ENCODE measurements around the gene SMPD3. TPM values are rescaled to one million over a fixed set of nuclear protein-coding genes. Genes with fewer than 3 reads are reported as not detected.

SMPD3 gene
- total and polyA plus RNA-seq, 2 experiments from 2014 or later: 5.7 to 6.3 TPM

GRCh38 chr16:68403177-68403576 is 45.1 kb downstream of the SMPD3 start:
- Histone ChIP-seq H3K4me3 (no peak overlapping the region), H4K20me1 (ENCODE audit: insufficient read depth, poor library complexity, severe bottlenecking) (no peaks in the 10 kb centered on the region), H3K79me2 (no peaks in the 10 kb centered on the region), H2AFZ (no peak overlapping the region), H3K36me3 (replicated peaks; ENCODE audit: insufficient read depth, low read depth) (no peaks in the 10 kb centered on the region), H3K4me1 (ENCODE audit: insufficient read depth) (no peaks in the 10 kb centered on the region), H3K9me3 (ENCODE audit: low read depth) (no peaks in the 10 kb centered on the region), H3K27ac (no peak overlapping the region), H3K4me2 (no peak overlapping the region), H3K9me2 (replicated peaks; ENCODE audit: insufficient read depth) (no peaks in the 10 kb centered on the region), H3K27me3 (no peaks in the 10 kb centered on the region)
- TF ChIP-seq, protein P1, sequence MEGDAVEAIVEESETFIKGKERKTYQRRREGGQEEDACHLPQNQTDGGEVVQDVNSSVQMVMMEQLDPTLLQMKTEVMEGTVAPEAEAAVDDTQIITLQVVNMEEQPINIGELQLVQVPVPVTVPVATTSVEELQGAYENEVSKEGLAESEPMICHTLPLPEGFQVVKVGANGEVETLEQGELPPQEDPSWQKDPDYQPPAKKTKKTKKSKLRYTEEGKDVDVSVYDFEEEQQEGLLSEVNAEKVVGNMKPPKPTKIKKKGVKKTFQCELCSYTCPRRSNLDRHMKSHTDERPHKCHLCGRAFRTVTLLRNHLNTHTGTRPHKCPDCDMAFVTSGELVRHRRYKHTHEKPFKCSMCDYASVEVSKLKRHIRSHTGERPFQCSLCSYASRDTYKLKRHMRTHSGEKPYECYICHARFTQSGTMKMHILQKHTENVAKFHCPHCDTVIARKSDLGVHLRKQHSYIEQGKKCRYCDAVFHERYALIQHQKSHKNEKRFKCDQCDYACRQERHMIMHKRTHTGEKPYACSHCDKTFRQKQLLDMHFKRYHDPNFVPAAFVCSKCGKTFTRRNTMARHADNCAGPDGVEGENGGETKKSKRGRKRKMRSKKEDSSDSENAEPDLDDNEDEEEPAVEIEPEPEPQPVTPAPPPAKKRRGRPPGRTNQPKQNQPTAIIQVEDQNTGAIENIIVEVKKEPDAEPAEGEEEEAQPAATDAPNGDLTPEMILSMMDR (IDR thresholded peaks at IDR 0.05; ENCODE audit: poor library complexity): no peak
- TF ChIP-seq EZH2phosphoT487 (IDR thresholded peaks at IDR 0.05; ENCODE audit: low read depth, severe bottlenecking, unreplicated experiment) (no peak), EZH2 (IDR thresholded peaks at IDR 0.05; ENCODE audit: borderline replicate concordance) (no peak)
- no peak for DNase-seq (ENCODE audit: low spot score)
- WGBS (ENCODE audit: low lambda C conversion rate, missing lambda C conversion rate): 74% methylated on average over 1 of the region's 1 CpG

- TF ChIP-seq EZH2phosphoT487 (IDR thresholded peaks at IDR 0.05; ENCODE audit: low read depth, severe bottlenecking, unreplicated experiment) (no peak), EZH2 (IDR thresholded peaks at IDR 0.05; ENCODE audit: borderline replicate concordance) (no peak)
- TF ChIP-seq, protein P1 (IDR thresholded peaks at IDR 0.05; ENCODE audit: poor library complexity): no peak
- H3K9me3 ChIP-seq (ENCODE audit: low read depth): no peaks in the 10 kb centered on the region
- WGBS (ENCODE audit: low lambda C conversion rate, missing lambda C conversion rate): 90% methylated on average over 3 of the region's 3 CpGs
- H3K4me2 ChIP-seq: no peak overlapping the region
- no peaks in the 10 kb centered on the region for H4K20me1 ChIP-seq (ENCODE audit: insufficient read depth, poor library complexity, severe bottlenecking)
- H3K27me3 ChIP-seq: no peaks in the 10 kb centered on the region
- H3K4me3 ChIP-seq: no peak overlapping the region
- no peak overlapping the region for H2AFZ ChIP-seq
- no peak overlapping the region for H3K27ac ChIP-seq
- H3K4me1 ChIP-seq (ENCODE audit: insufficient read depth): no peaks in the 10 kb centered on the region
- DNase-seq (ENCODE audit: low spot score): no peak
- H3K36me3 ChIP-seq (replicated peaks; ENCODE audit: insufficient read depth, low read depth): no peaks in the 10 kb centered on the region
- no peaks in the 10 kb centered on the region for H3K9me2 ChIP-seq (replicated peaks; ENCODE audit: insufficient read depth)
- no peaks in the 10 kb centered on the region for H3K79me2 ChIP-seq
Measured at GRCh38 chr16:68402748-68403040, 45.6 kb downstream of the SMPD3 start.

- H4K20me1 ChIP-seq (ENCODE audit: insufficient read depth, poor library complexity, severe bottlenecking): no peaks in the 10 kb centered on the region
- no peaks in the 10 kb centered on the region for H3K4me1 ChIP-seq (ENCODE audit: insufficient read depth)
- WGBS (ENCODE audit: low lambda C conversion rate, missing lambda C conversion rate): 79% methylated on average over 13 of the region's 13 CpGs
- no peaks in the 10 kb centered on the region for H3K9me3 ChIP-seq (ENCODE audit: low read depth)
- DNase-seq (ENCODE audit: low spot score): no peak
- no peak overlapping the region for H3K4me3 ChIP-seq
- no peak overlapping the region for H2AFZ ChIP-seq
- H3K27ac ChIP-seq: no peak overlapping the region
- TF ChIP-seq EZH2 (IDR thresholded peaks at IDR 0.05; ENCODE audit: borderline replicate concordance) (no peak), EZH2phosphoT487 (IDR thresholded peaks at IDR 0.05; ENCODE audit: low read depth, severe bottlenecking, unreplicated experiment) (no peak)
- TF ChIP-seq, protein P1 (IDR thresholded peaks at IDR 0.05; ENCODE audit: poor library complexity): no peak
- H3K9me2 ChIP-seq (replicated peaks; ENCODE audit: insufficient read depth): no peaks in the 10 kb centered on the region
- H3K36me3 ChIP-seq (replicated peaks; ENCODE audit: insufficient read depth, low read depth): no peaks in the 10 kb centered on the region
- H3K79me2 ChIP-seq: no peaks in the 10 kb centered on the region
- H3K27me3 ChIP-seq: no peaks in the 10 kb centered on the region
- no peak overlapping the region for H3K4me2 ChIP-seq
Measured at GRCh38 chr16:68401871-68402747, 46.2 kb downstream of the SMPD3 start.
